ENCODE data around the gene NIPSNAP2.
A peak's percentile ranks its signal among the peaks of the same experiment; 100 is the strongest.
"Not testable (repeated sequence)": the region's sequence is repeated elsewhere in the genome, so short reads cannot be mapped to it uniquely, and the experiment has no call there.

The NIPSNAP2 gene

GRCh38 chr7:56017015-56017414 lies 52.6 kb downstream of the NIPSNAP2 start:
- not testable (repeated sequence) for H3K4me3 Mint-ChIP-seq, H3K27ac Mint-ChIP-seq, H3K27me3 Mint-ChIP-seq, H3K9me3 Mint-ChIP-seq, H3K4me1 Mint-ChIP-seq, ATAC-seq
- peaks cover 35% of the 10 kb centered on the region for H3K36me3 Mint-ChIP-seq

GRCh38 chr7:56019501-56019900 lies 55.1 kb downstream of the NIPSNAP2 start:
- H3K4me3 Mint-ChIP-seq = no peak overlapping the region
- no peaks in the 10 kb centered on the region for H3K27me3 Mint-ChIP-seq
- H3K4me1 Mint-ChIP-seq = no peaks in the 10 kb centered on the region
- H3K27ac Mint-ChIP-seq = no peak overlapping the region
- no peaks in the 10 kb centered on the region for H3K9me3 Mint-ChIP-seq
- ATAC-seq = no peak
- H3K36me3 Mint-ChIP-seq = peaks cover 36% of the 10 kb centered on the region

- Mint-ChIP-seq H3K36me3 (peaks cover 54% of the 10 kb centered on the region), H3K4me1 (no peaks in the 10 kb centered on the region), H3K27ac (no peak overlapping the region), H3K27me3 (no peaks in the 10 kb centered on the region), H3K4me3 (no peak overlapping the region), H3K9me3 (no peaks in the 10 kb centered on the region)
- ATAC-seq = no peak
Measured at GRCh38 chr7:56023500-56023899, 59.1 kb downstream of the NIPSNAP2 start.

- H3K9me3 Mint-ChIP-seq = no peaks in the 10 kb centered on the region
- H3K27ac Mint-ChIP-seq = no peak overlapping the region
Measured at GRCh38 chr7:56026538-56026937, 62.2 kb downstream of the NIPSNAP2 start.

GRCh38 chr7:56028942-56029630 lies 64.7 kb downstream of the NIPSNAP2 start:
- Mint-ChIP-seq H3K4me1 (no peaks in the 10 kb centered on the region), H3K27ac (no peak overlapping the region), H3K27me3 (no peaks in the 10 kb centered on the region), H3K36me3 (peaks cover 45% of the 10 kb centered on the region), H3K9me3 (no peaks in the 10 kb centered on the region), H3K4me3 (no peak overlapping the region)
- ATAC-seq = no peak

More at GRCh38 chr7:56026538-56026937, 62.2 kb downstream of the NIPSNAP2 start:
- no peak overlapping the region for H3K4me3 Mint-ChIP-seq
- H3K4me1 Mint-ChIP-seq = no peaks in the 10 kb centered on the region
- H3K36me3 Mint-ChIP-seq = peaks cover 52% of the 10 kb centered on the region
- ATAC-seq = no peak
- H3K27me3 Mint-ChIP-seq = no peaks in the 10 kb centered on the region

GRCh38 chr7:56030340-56030739 lies 66.0 kb downstream of the NIPSNAP2 start:
- no peak for ATAC-seq
- no peaks in the 10 kb centered on the region for H3K27me3 Mint-ChIP-seq
- H3K9me3 Mint-ChIP-seq = no peaks in the 10 kb centered on the region
- H3K27ac Mint-ChIP-seq = no peak overlapping the region
- H3K4me3 Mint-ChIP-seq = no peak overlapping the region
- H3K36me3 Mint-ChIP-seq = peaks cover 39% of the 10 kb centered on the region
- H3K4me1 Mint-ChIP-seq = no peaks in the 10 kb centered on the region

- not testable (repeated sequence) for ATAC-seq, H3K9me3 Mint-ChIP-seq, H3K4me1 Mint-ChIP-seq, H3K27me3 Mint-ChIP-seq, H3K27ac Mint-ChIP-seq, H3K4me3 Mint-ChIP-seq
- H3K36me3 Mint-ChIP-seq = peaks cover 31% of the 10 kb centered on the region
Measured at GRCh38 chr7:56031556-56031955, 67.2 kb downstream of the NIPSNAP2 start.

- H3K4me3 Mint-ChIP-seq, H3K27me3 Mint-ChIP-seq, ATAC-seq, H3K9me3 Mint-ChIP-seq, H3K27ac Mint-ChIP-seq, H3K4me1 Mint-ChIP-seq: not testable (repeated sequence)
- peaks cover 22% of the 10 kb centered on the region for H3K36me3 Mint-ChIP-seq
Measured at GRCh38 chr7:56032578-56032977, 68.2 kb downstream of the NIPSNAP2 start.

GRCh38 chr7:56033671-56034432 lies 69.5 kb downstream of the NIPSNAP2 start:
- peak overlapping the region; percentile 28 for H3K27ac Mint-ChIP-seq
- H3K27me3 Mint-ChIP-seq = no peaks in the 10 kb centered on the region
- no peaks in the 10 kb centered on the region for H3K4me1 Mint-ChIP-seq
- peaks cover 18% of the 10 kb centered on the region for H3K36me3 Mint-ChIP-seq
- ATAC-seq = peak; percentile 94
- H3K9me3 Mint-ChIP-seq = no peaks in the 10 kb centered on the region
- H3K4me3 Mint-ChIP-seq = peak overlapping the region; percentile 73

GRCh38 chr7:56040730-56041129 lies 76.3 kb downstream of the NIPSNAP2 start:
- no peak for ATAC-seq
- peaks cover 24% of the 10 kb centered on the region for H3K36me3 Mint-ChIP-seq
- no peak overlapping the region for H3K4me3 Mint-ChIP-seq
- no peak overlapping the region for H3K27ac Mint-ChIP-seq
- H3K9me3 Mint-ChIP-seq = no peaks in the 10 kb centered on the region
- H3K27me3 Mint-ChIP-seq = no peaks in the 10 kb centered on the region
- no peaks in the 10 kb centered on the region for H3K4me1 Mint-ChIP-seq

GRCh38 chr7:56045758-56046157 lies 81.4 kb downstream of the NIPSNAP2 start:
- H3K4me3 Mint-ChIP-seq, H3K27me3 Mint-ChIP-seq, H3K4me1 Mint-ChIP-seq, ATAC-seq, H3K9me3 Mint-ChIP-seq, H3K27ac Mint-ChIP-seq: not testable (repeated sequence)
- peaks cover 19% of the 10 kb centered on the region for H3K36me3 Mint-ChIP-seq

GRCh38 chr7:56046721-56047445 lies 82.5 kb downstream of the NIPSNAP2 start:
- Mint-ChIP-seq H3K27me3 (no peaks in the 10 kb centered on the region), H3K9me3 (no peaks in the 10 kb centered on the region), H3K36me3 (peaks cover 13% of the 10 kb centered on the region), H3K4me3 (no peak overlapping the region), H3K27ac (peak overlapping the region; percentile 44), H3K4me1 (peaks cover 10% of the 10 kb centered on the region)
- no peak for ATAC-seq

GRCh38 chr7:56047446-56048116 lies 83.2 kb downstream of the NIPSNAP2 start:
- H3K27ac Mint-ChIP-seq, ATAC-seq, H3K4me1 Mint-ChIP-seq, H3K4me3 Mint-ChIP-seq, H3K9me3 Mint-ChIP-seq, H3K27me3 Mint-ChIP-seq, H3K36me3 Mint-ChIP-seq: not testable (repeated sequence)

GRCh38 chr7:56048245-56048644 lies 83.9 kb downstream of the NIPSNAP2 start:
- peaks cover 15% of the 10 kb centered on the region for H3K4me1 Mint-ChIP-seq
- no peaks in the 10 kb centered on the region for H3K36me3 Mint-ChIP-seq
- no peaks in the 10 kb centered on the region for H3K27me3 Mint-ChIP-seq
- no peaks in the 10 kb centered on the region for H3K9me3 Mint-ChIP-seq
- no peak overlapping the region for H3K4me3 Mint-ChIP-seq
- ATAC-seq = no peak
- H3K27ac Mint-ChIP-seq = no peak overlapping the region

GRCh38 chr7:56048763-56049162 lies 84.4 kb downstream of the NIPSNAP2 start:
- H3K4me3 Mint-ChIP-seq, H3K27me3 Mint-ChIP-seq, ATAC-seq, H3K27ac Mint-ChIP-seq, H3K36me3 Mint-ChIP-seq, H3K9me3 Mint-ChIP-seq: not testable (repeated sequence)
- peaks cover 20% of the 10 kb centered on the region for H3K4me1 Mint-ChIP-seq
